Dendritic cell treated with granulocyte-macrophage colony-stimulating factor and Interleukin-4, amounts not matched to agents 40 ng/mL and 50 ng/mL, for 4 days (primary cell): ENCODE measurements around the gene CXCL17.
A peak's percentile ranks its signal among the peaks of the same experiment; 100 is the strongest.

Experiments
- H3K27ac Mint-ChIP-seq: one replicate; pipeline ENCODE4 v1.8.0; 2022; ENCODE audit warnings: mild to moderate bottlenecking, mixed read lengths
- H3K27me3 Mint-ChIP-seq: one replicate; pipeline ENCODE4 v1.8.0; 2022; ENCODE audit warnings: mild to moderate bottlenecking, mixed read lengths
- H3K36me3 Mint-ChIP-seq: one replicate; pipeline ENCODE4 v1.8.0; 2022; ENCODE audit warnings: low read depth, mixed read lengths
- H3K4me1 Mint-ChIP-seq: one replicate; pipeline ENCODE4 v1.8.0; 2022; ENCODE audit warnings: low read depth, mixed read lengths
- H3K4me3 Mint-ChIP-seq: one replicate; pipeline ENCODE4 v1.8.0; 2022; ENCODE audit warnings: mild to moderate bottlenecking, moderate library complexity, mixed read lengths
- H3K9me3 Mint-ChIP-seq: one replicate; pipeline ENCODE4 v1.8.0; 2022; ENCODE audit warnings: mixed read lengths
- intact Hi-C: fragments of 100-400 bp; cut with micrococcal nuclease; formaldehyde crosslinking; loops from one replicate; pipeline ENCODE4 v1.15.0; 2022

Gene CXCL17

GRCh38 chr19:42409477-42409876, 33.3 kb downstream of the CXCL17 start:
- no peaks in the 10 kb centered on the region for H3K4me1 Mint-ChIP-seq
- H3K9me3 Mint-ChIP-seq, result no peaks in the 10 kb centered on the region
- peaks cover 30% of the 10 kb centered on the region for H3K36me3 Mint-ChIP-seq
- intact Hi-C loops, result no loop called here
- peaks cover 11% of the 10 kb centered on the region for H3K27me3 Mint-ChIP-seq
- H3K27ac Mint-ChIP-seq, result no peak overlapping the region
- H3K4me3 Mint-ChIP-seq, result no peak overlapping the region

GRCh38 chr19:42407816-42408175, 35.0 kb downstream of the CXCL17 start:
- Mint-ChIP-seq H3K9me3 (no peaks in the 10 kb centered on the region), H3K36me3 (peaks cover 30% of the 10 kb centered on the region), H3K27me3 (peaks cover 11% of the 10 kb centered on the region), H3K4me3 (no peak overlapping the region), H3K4me1 (no peaks in the 10 kb centered on the region), H3K27ac (no peak overlapping the region)
- intact Hi-C loops, result no loop called here

GRCh38 chr19:42407085-42407815, 35.5 kb downstream of the CXCL17 start:
- peaks cover 15% of the 10 kb centered on the region for H3K27me3 Mint-ChIP-seq
- H3K27ac Mint-ChIP-seq, result no peak overlapping the region
- intact Hi-C loops, result no loop called here
- no peaks in the 10 kb centered on the region for H3K9me3 Mint-ChIP-seq
- peaks cover 30% of the 10 kb centered on the region for H3K36me3 Mint-ChIP-seq
- peaks cover 3% of the 10 kb centered on the region for H3K4me1 Mint-ChIP-seq
- H3K4me3 Mint-ChIP-seq, result no peak overlapping the region

DNA sequence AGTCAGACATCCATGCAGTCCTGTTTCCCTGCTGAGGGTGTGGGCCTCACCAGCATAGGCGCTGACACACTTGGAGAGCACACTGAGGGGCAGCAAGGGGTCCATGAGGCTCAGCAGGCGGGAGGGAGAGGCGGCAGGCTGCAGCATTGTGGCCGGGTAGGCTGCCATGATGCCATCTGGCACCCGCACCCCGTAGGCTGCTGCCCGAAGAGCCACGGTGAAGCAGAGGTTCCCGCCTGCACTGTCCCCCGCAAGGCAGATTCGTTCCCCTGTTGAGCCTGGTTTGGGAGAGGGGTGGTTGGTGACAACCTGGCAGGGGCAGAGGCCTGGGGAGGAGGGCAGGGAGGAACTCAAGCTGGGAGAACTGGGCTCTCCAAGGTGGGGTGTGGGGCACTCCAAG, 36.6 kb downstream of the CXCL17 start:
- H3K4me3 Mint-ChIP-seq, result no peak overlapping the region
- intact Hi-C loops, result no loop called here
- no peak overlapping the region for H3K27ac Mint-ChIP-seq
- no peaks in the 10 kb centered on the region for H3K9me3 Mint-ChIP-seq
- peaks cover 30% of the 10 kb centered on the region for H3K36me3 Mint-ChIP-seq
- peaks cover 19% of the 10 kb centered on the region for H3K27me3 Mint-ChIP-seq
- peaks cover 11% of the 10 kb centered on the region for H3K4me1 Mint-ChIP-seq

DNA sequence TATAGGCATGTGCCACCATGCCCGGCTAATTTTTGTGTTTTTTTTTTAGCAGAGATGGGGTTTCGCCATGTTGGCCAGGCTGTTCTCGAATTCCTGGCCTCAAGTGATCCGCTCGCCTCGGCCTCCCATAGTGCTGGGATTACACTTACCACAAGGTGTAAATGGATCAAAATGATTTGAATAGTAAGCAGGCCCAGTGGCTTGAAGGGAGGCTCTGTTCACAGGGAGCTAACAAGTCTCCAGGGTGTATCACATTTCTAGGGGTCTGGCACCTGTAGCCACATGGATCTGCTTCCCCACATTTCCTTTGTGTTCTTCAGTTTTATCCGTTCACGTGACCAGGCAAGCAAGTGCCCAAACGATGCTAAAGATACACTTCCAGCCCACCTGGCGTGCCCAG, 39.2 kb downstream of the CXCL17 start:
- H3K27ac Mint-ChIP-seq, result no peak overlapping the region
- peaks cover 27% of the 10 kb centered on the region for H3K4me1 Mint-ChIP-seq
- H3K36me3 Mint-ChIP-seq, result peaks cover 29% of the 10 kb centered on the region
- no peaks in the 10 kb centered on the region for H3K9me3 Mint-ChIP-seq
- H3K27me3 Mint-ChIP-seq, result peaks cover 29% of the 10 kb centered on the region
- intact Hi-C loops, result loop anchor here (5.0 kb wide), 1 partner anchor 296 kb away; no protein-coding TSS in a partner anchor
- H3K4me3 Mint-ChIP-seq, result no peak overlapping the region

DNA sequence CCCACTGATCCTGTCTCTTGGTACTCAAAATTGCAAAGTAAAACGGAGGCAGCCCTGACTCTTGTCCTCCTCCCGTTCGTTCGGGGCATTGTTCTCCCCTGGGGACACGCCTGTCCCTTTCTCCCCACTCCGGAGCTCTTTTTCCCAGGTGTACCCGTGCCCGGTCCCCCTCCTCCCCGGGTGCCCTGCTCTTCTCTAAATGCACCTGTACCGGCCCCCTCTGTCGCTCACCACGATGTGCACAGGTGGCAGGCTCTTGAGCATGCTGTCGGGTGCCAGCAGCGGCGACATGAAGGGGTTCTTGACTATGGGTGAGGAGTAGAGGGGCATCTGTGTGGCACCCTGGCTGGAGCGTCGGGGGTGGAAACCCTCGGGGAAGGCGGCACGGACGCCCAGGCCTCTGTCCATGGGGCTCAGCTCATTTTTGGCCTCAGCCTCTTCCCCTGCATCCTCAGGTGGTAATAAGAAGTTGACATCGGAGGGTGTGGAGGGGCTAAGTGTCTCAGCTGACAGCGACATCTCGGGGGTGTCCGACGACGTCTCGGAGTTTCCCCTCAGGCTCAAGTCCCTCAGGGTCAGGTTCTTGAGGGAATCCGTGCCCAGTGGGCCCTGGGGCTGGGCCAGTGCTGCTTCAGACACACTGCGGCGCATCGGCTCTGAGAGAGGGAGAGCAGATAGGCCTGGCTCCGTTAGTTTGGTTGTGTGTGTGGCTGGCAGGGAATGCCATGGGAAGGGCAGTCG, 40.2 kb downstream of the CXCL17 start:
- Mint-ChIP-seq H3K4me3 (peak overlapping the region; percentile 71), H3K36me3 (peaks cover 19% of the 10 kb centered on the region), H3K27me3 (peaks cover 29% of the 10 kb centered on the region), H3K27ac (no peak overlapping the region), H3K4me1 (peaks cover 35% of the 10 kb centered on the region), H3K9me3 (no peaks in the 10 kb centered on the region)
- intact Hi-C loops, result loop anchor here (5.0 kb wide), 1 partner anchor 295 kb away; no protein-coding TSS in a partner anchor

DNA sequence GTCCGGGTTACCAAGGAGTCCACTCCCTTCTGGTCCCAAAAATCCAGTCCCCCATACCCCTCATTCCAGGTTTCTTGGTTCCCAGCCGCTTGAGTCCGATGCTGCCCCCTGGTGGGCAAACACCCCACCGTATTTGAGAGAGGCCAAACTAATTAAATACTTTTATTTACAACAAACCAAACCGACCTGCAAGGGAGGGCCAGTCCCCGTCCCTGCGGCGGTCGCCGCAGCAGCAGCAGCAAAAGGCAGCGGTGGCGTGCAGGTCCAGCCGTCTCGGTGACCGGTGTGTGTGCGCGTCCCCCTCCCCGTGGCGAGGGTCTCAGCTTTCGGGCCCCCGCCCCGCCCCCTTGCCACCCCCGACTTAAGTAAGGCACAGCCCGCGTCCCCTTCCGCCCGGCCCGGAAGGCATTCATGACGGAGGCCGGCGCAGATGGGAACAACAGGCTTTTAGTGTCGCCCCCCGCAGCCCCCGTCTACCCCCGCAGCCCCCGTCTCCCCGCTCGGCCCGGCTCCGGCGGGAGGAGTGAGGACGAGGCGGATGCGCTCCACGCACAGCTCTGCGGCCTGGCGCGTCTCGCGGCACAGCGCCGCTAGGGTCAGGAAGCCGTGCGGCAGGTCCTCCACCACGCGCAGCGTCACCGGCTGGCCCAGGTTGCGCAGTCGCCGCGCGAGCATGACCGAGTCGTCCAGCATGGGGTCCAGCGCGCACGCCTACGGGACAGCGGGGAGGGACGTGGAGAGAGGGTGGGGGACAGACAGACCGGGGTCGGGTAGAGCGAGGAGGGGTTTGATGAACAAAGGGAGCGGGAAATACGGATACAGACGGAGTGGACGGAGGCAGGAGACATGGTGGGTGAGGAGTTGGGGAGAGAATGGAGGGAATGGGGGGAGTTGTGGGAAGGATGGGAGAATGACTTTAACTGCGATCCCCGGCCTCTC, 41.1 kb downstream of the CXCL17 start:
- peaks cover 41% of the 10 kb centered on the region for H3K4me1 Mint-ChIP-seq
- H3K27ac Mint-ChIP-seq, result peak overlapping the region; percentile 51
- intact Hi-C loops, result loop anchor here (5.0 kb wide), 1 partner anchor 294 kb away; no protein-coding TSS in a partner anchor
- peaks cover 16% of the 10 kb centered on the region for H3K36me3 Mint-ChIP-seq
- H3K27me3 Mint-ChIP-seq, result peaks cover 29% of the 10 kb centered on the region
- peak overlapping the region; percentile 71 for H3K4me3 Mint-ChIP-seq
- no peaks in the 10 kb centered on the region for H3K9me3 Mint-ChIP-seq

DNA sequence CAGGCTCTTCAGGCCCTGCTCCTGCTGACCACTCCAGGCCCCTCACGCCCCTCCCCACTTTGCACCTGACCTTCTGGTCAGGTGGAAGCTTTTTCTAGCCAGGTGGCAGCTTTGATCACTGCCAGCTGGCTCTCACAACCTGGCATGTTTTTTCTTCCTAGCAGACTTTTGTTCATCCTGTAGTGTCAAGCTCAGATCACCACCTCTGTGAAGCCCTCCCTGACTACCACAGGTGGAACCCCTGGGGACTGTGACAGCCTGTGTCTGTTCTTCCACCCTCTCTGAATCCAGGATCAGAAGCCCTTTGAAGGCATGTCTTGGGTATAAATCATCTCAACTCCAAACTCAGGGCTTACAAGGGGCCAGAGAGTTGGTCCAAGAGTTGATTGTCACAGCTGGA, 42.3 kb downstream of the CXCL17 start:
- H3K36me3 Mint-ChIP-seq, result peaks cover 16% of the 10 kb centered on the region
- intact Hi-C loops, result loop anchor here (5.0 kb wide), 1 partner anchor 293 kb away; no protein-coding TSS in a partner anchor
- peaks cover 29% of the 10 kb centered on the region for H3K27me3 Mint-ChIP-seq
- H3K9me3 Mint-ChIP-seq, result no peaks in the 10 kb centered on the region
- H3K4me3 Mint-ChIP-seq, result no peak overlapping the region
- no peak overlapping the region for H3K27ac Mint-ChIP-seq
- H3K4me1 Mint-ChIP-seq, result peaks cover 51% of the 10 kb centered on the region

DNA sequence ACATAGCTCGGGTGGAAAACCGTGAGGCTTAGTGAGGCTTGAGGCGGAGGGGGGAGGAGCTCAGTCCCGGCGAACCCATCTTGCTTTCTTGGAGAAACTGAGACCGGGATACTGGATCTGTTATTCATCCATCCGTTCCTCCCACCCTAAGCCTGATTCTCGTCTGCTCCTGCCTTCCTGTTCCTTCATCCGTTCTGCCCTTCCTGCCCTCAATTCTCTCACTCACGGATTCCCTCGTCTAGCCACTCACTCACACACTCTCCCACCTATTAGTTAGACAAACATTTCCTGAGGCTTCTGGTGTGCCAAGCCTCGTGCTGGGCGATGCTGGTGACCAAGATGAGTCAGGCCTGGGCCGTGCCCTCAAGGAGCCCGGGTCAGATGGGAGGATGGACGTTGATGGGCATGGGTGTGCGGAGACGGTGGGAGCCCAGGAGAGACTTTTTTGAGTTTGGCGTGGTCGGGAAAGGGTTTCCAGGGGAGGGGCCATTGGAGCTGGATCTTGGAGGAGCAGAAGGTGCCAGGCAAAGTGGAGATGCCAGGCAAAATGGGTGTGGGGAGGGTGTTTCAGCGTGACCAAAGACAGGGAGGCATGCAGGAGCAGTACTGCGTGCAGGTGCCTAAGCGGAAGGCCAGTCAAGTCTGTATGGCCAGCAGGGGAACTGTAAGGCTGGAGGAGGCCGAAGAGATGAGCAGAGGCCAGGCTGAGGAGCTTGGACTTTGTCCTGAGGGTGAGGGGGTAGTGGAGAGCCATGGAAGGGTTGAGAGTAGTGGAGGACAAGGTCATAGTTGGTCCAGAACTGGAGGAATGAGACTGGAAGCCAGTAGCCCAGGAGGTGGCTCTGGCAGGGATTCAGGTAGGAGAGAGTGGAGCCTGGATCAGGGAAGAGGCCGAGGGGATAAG, 45.2 kb downstream of the CXCL17 start:
- Mint-ChIP-seq H3K4me1 (peaks cover 50% of the 10 kb centered on the region), H3K27me3 (peaks cover 31% of the 10 kb centered on the region), H3K4me3 (peak overlapping the region; percentile 84), H3K27ac (peak overlapping the region; percentile 90), H3K9me3 (no peaks in the 10 kb centered on the region), H3K36me3 (peaks cover 16% of the 10 kb centered on the region)
- intact Hi-C loops, result no loop called here

- H3K36me3 Mint-ChIP-seq, result peaks cover 16% of the 10 kb centered on the region
These were observed 46.1 kb downstream of the CXCL17 start for GRCh38 chr19:42396381-42397262.

DNA sequence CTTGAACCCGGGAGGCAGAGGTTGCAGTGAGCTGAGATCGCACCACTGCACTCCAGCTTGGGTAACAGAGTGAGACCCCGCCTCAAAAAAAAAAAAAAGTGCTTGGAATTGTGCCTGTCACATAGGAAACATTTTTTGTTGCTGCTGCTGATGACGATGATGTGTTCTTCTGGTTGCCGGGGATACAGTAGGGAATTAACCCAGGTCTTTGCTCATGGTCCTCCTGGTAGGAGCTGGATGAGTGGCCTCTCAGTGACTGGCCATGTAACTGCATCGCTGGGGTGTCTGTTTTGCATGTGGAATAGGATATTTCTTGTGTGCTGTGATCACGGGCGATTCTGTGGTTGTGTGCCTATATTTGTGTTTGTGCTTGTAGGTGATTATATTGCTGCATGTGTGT, 48.0 kb downstream of the CXCL17 start:
- Mint-ChIP-seq H3K4me1 (peaks cover 33% of the 10 kb centered on the region), H3K27ac (no peak overlapping the region), H3K9me3 (no peaks in the 10 kb centered on the region), H3K27me3 (peaks cover 30% of the 10 kb centered on the region), H3K4me3 (no peak overlapping the region), H3K36me3 (peaks cover 8% of the 10 kb centered on the region)
- intact Hi-C loops, result no loop called here

More at GRCh38 chr19:42396381-42397262, 46.1 kb downstream of the CXCL17 start:
- Mint-ChIP-seq H3K9me3 (no peaks in the 10 kb centered on the region), H3K27me3 (peaks cover 28% of the 10 kb centered on the region), H3K4me1 (peaks cover 41% of the 10 kb centered on the region), H3K27ac (peak overlapping the region; percentile 90), H3K4me3 (peak overlapping the region; percentile 84)
- intact Hi-C loops, result no loop called here

DNA sequence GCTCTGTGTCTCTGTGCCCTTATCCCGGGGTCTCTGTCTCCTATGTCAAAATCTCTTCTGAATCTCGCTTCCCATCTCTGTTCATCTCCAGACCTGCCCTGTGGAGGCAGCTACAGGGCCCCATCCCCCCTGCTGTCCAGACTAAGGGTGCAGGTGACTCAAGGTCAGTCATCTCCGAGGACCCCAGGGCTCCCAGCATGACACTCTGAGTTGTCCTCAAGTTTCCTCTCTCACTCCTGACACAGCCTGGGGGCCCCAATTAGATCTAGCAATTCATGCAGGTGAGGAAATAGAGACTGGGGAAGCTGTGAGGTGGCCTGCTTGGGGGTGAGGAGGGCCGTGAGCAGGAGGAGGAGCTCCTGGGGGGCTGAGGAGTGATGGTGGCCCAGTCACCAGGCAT, 50.6 kb downstream of the CXCL17 start:
- H3K4me3 Mint-ChIP-seq, result no peak overlapping the region
- H3K4me1 Mint-ChIP-seq, result peaks cover 14% of the 10 kb centered on the region
- peaks cover 48% of the 10 kb centered on the region for H3K27me3 Mint-ChIP-seq
- no peaks in the 10 kb centered on the region for H3K9me3 Mint-ChIP-seq
- H3K36me3 Mint-ChIP-seq, result peaks cover 2% of the 10 kb centered on the region
- no peak overlapping the region for H3K27ac Mint-ChIP-seq
- intact Hi-C loops, result no loop called here
